ENCODE data around the gene DMP1.

DMP1 gene

GRCh38 chr4:87649980-87650379, at the start of gene DMP1:
Gene DMP1 (plus strand): TSS chr4:87650280. CDS start chr4:87656493, 6,213 bp downstream.
- no peak for DNase-seq

- no peak for DNase-seq
Measured at GRCh38 chr4:87601361-87601760, 48.7 kb upstream of the DMP1 start.

DNA sequence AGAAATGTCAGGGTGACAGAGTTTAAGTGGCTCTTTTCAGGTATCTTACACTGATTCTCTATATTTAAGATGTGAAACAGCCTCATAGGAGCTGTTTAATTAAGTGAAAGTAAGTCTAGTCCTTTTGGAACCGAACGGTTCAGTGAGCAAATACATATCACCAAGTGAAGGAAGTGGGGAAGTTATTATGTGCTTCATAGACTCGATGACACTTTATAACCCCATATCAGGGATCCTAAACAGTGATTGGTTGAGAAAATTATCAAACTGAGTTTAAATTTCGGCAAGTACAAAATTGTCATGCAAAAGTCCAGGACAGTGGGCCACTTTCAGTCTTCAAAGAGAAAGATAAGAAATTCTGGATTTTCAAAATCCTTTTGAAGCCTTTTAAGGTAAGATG, 41.9 kb upstream of the DMP1 start, which contains the start of gene DSPP:
DSPP (plus strand) TSS at position 301 of the 400 bp plus-strand sequence. CDS start 2,380 bp downstream, outside the sequence.
- DNase-seq, result no peak

GRCh38 chr4:87614292-87614890, 35.7 kb upstream of the DMP1 start:
- DNase-seq, result no peak

GRCh38 chr4:87616268-87616667, 33.8 kb upstream of the DMP1 start:
- no peak for DNase-seq

GRCh38 chr4:87620086-87620485, 30.0 kb upstream of the DMP1 start:
- no peak for DNase-seq

DNA sequence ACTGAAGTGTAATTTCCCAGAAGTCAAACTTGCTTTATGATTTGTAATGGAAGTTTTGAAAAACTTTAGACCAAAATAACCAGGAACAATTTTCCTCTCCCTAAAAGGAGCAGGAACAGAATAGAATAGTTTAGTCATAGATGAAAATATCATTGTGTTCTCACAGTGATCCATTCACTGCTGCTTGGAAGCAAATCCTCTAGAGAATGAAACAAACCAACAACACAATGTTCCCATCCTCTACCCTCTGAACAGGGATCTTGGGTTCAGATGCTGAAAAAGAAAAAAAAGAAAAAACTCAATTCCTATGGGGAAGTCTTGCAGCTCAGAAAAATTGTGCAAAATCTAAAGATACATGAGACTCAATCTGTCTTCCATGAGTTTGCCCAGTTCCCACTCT, 29.6 kb upstream of the DMP1 start:
- no peak for DNase-seq

DNA sequence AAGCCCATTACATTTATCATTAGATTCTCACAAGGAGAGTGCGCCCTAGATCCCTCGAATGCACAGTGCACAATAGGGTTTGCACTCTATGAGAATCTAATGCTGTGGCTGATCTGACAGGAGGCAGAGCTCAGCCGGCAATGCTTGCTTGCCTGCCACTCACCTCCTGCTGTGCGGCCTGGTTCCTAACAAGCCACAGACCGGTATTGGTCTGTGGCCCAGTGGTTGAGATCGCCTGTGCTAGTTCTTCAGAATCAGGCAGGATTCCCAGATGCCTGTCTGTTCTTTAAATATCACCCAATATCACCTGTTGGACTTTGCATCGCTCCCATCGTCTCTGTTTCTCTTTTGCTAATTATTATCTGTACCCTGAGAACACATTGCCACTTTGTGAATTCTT, 27.8 kb upstream of the DMP1 start:
- no peak for DNase-seq

DNA sequence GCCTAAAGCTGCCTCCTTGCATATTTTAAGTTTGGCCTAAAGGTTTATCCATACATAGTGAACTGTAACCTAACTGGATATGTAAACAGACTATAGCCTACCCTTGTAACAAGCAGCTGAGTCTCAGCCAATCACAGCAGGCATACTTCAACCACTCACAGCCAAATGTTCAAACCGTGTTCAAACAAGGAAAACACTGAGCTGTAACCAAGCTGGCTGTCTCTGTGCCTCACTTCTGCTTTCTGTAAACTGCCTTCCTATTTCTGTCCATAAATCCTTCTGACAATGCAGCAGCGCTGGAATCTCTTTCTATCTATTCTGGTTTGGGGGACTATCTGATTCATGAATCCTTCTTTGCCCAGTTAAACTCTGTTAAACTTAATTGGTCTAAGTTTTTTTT, 25.4 kb upstream of the DMP1 start:
- DNase-seq, result no peak

DNA sequence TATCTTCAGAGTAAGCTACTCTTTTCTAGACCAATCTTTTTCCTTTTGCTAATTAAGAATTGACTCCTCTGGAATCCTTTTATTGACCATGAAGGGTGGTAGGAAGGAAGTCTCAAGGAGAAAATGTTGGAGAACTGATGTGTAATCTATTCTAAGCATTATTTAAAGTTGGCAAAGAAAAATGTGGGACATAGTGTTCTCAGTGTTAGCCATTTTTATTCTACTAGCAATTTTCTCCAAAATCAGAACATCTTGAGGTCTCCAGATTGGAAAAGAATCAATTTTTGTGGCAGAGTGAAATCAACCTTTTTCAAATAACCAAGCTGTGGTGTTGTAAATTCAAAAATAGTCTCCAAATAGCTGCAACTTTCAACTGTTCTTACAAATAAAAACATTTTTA, 18.4 kb upstream of the DMP1 start:
- DNase-seq, result no peak

- no peak for DNase-seq
Measured at GRCh38 chr4:87632469-87632868, 17.6 kb upstream of the DMP1 start.

GRCh38 chr4:87633243-87633642, 16.8 kb upstream of the DMP1 start:
- no peak for DNase-seq

DNA sequence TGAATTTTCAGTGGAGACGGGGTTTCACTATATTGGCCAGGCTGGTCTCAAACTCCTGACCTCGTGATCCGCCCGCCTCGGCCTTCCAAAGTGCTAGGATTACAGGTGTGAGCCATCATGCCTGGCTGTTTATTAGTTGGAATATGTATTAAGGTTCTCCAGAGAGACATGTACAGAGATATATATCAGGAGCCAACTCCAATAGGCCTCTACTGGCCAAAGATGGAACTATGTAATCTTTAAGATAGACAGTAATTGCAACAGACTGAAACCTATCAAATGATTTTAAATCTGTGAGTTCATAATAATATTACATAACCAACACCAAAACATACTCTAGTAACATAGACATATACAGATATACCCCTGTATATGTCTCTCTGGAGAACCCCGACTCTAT, 5.8 kb upstream of the DMP1 start:
- DNase-seq, result no peak

DNA sequence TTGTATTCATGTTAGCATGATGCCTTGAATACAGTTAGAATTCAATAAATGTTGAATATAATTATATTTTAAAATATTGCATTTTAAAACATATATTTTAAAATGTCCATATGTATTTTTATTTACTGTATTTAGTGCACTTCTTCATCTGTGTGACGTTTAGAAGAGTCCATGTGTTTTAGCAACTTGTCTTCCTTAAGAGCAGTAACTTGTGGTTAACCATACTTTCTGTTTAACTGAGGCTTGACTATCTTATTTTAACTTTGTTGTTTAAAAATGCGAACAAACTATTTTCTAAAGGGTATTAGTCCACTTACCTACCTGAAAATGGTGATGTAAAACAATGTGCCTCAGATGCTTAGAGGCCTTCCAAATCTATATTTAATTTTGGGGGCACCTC, 858 bp downstream of the DMP1 start:
- DNase-seq, result no peak

DNA sequence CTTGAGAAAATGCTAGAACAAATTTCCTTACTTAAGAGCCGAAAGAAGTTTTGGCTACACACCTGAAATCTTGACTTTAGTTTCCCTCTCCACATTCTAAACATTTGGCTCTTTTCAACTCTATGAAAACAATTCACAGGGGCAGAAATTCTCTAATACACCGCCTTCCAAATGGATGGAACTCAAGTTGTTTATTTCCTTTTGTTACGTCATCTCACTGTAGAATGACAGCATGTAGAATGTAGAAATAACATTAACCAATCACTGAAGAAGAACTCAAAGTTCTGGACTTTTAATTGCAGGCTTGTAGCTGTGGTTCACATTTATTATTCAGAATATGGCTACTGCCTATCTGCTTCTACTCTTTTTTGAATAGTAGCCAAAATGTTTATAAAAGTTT, 1.9 kb downstream of the DMP1 start:
- no peak for DNase-seq

GRCh38 chr4:87654487-87655044, 4.5 kb downstream of the DMP1 start:
- no peak for DNase-seq

DNA sequence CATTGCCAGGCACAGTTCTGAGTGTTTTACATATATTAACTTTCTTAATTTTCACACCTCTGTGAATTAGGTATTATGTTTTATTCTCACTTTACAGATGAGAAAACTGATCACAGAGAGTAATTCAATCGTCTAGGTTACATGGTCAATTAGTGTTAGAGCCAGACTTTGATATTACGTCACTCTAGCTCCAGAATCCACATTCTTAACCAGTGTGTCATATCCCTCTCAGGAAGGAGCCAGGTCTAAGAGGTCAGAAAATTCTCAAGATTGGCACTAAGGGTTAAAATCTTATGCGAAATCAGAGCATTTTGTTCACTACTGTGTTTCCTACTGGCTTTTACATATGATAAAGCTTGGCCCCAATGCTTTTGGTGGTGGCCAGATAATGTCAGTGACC, 7.4 kb downstream of the DMP1 start:
- no peak for DNase-seq

DNA sequence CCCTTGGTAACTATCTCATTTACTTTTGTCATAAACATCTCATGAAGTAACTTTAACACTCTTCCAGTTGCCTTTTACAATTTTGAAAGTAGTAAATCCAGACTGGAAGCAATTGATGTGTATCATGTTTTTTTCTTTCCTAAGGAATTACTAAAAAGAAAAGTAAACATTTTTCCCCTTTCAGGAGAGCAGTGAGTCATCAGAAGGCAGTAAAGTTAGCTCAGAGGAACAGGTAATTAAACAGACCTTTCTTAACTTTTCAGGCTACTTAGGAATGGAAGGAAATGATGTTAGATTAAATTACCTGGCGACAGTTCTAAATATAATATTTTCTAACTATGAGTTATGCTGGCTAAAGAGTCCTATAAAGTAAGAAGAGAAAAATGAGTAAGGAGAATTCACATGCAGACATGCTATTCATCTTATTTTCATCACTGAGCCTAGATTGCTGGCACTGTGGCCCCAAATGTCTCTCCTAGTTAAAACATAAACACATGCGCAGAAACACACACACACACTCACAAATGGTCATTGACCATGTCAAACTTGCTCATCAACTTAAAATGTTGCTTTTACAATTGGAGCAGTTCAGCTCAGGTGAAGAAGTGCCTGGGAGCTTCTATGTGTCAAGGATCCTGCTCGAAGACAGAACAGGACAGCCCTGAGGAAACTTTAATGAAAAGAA, 9.3 kb downstream of the DMP1 start:
- no peak for DNase-seq

DNA sequence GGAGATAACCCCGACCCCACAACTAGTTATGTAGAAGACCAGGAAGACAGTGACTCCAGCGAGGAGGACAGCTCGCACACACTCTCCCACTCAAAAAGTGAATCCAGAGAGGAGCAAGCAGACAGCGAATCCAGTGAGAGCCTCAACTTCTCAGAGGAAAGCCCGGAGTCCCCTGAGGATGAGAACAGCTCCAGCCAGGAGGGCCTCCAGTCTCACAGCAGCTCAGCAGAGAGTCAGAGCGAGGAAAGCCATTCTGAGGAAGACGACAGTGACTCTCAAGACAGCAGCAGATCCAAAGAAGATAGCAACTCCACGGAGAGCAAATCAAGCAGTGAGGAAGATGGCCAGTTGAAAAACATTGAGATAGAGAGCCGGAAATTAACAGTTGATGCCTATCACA, 12.8 kb downstream of the DMP1 start:
- DNase-seq, result no peak

GRCh38 chr4:87669373-87669772, 19.3 kb downstream of the DMP1 start:
- no peak for DNase-seq

GRCh38 chr4:87677731-87678130, 27.7 kb downstream of the DMP1 start:
- DNase-seq, result no peak

DNA sequence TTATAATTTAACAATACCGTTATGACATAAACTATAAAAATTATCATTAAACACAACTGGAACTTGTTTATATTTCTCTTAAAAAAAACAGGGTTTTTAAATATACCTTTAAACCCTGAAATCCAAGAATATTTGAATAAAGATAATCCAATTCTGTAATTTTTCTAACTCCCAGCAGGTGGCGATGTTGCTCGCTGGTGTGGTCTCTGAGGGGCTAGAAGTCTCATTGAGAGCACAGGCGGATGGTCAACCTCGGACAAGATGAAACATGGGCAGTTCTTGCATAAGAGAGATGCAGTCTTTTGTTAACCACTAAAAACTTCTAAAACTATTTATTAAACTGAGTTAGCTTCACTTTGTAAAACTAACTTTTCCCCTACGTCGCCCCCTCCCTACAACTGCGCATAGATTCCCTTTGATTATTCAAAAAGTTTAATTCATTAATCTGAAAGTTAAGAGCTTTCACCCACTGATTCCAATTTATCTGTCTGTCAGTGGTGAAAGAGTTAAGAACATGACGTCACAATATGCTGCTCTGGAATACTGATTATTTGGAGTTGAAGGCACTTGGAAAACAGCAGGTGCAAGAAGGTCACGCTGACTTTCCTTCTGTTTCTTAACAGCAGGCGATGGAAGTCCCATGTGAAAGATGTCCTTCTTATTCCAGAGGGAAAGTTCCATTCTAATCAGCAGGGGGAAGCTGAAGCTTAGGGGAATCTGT, 29.5 kb downstream of the DMP1 start:
- peak; percentile 64 for DNase-seq

GRCh38 chr4:87680271-87680670, 30.2 kb downstream of the DMP1 start:
- no peak for DNase-seq

- DNase-seq, result no peak
Measured at GRCh38 chr4:87688316-87688715, 38.2 kb downstream of the DMP1 start.
